Coronary artery (tissue), 2 donors: Measurements from ENCODE around the gene NCR3LG1.

Source experiments
- DNase-seq: peaks from one replicate; pipeline ENCODE4 v3.0.0-alpha.2; 2017; ENCODE audit warnings: low spot score
- H3K27ac ChIP-seq, 2 donors: fragments of 200-600 bp; sonication (generic); one replicate each; pipeline ENCODE4 v1.5.1; 2016 to 2019
- H3K4me3 ChIP-seq: fragments of 200-600 bp; sonication (generic); 2 replicates; pipeline ENCODE4 v1.5.1; 2016; ENCODE audit warnings: mild to moderate bottlenecking, moderate library complexity
- TF ChIP-seq, protein P1 (sequence below): fragments of 200-600 bp; sonication (generic); IDR thresholded peaks from one replicate; pipeline ENCODE4 v1.5.1; 2019; ENCODE audit warnings: antibody characterized with exemption

NCR3LG1 gene, protein sequence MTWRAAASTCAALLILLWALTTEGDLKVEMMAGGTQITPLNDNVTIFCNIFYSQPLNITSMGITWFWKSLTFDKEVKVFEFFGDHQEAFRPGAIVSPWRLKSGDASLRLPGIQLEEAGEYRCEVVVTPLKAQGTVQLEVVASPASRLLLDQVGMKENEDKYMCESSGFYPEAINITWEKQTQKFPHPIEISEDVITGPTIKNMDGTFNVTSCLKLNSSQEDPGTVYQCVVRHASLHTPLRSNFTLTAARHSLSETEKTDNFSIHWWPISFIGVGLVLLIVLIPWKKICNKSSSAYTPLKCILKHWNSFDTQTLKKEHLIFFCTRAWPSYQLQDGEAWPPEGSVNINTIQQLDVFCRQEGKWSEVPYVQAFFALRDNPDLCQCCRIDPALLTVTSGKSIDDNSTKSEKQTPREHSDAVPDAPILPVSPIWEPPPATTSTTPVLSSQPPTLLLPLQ

DNA sequence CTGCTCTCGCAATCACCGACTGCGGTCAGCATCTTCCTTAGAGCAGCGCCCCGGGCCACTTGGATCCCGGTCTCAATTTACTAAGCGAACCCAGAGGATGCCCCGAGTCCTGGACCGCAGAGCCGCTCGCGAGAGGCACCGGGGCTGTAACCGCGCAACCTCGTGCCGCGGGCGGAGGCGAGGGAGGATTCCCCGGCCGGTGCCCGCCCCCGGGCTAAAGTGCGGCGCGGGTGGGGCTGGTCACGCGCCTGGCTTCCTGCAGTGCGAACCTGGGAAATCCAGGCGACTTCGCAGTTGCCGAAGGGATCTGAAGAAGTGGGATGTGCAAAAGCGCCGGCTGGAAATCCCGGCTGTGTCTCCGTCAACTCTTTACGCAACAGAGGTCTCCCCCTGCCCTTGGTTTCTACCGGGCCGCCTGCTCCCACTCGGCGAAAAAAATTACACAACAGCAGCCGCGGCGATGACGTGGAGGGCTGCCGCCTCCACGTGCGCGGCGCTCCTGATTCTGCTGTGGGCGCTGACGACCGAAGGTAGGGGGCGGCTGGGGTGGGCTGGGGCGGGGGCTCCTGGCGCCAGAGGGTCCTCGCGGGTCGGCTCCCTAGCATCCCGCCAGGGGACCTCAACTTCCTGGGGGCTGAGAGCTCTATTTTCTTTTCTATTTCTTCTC is at the start of gene NCR3LG1:
NCR3LG1 (plus strand) TSS at position 291 of the 667 bp plus-strand sequence; CDS start at position 461, 170 bp downstream.
- H3K27ac ChIP-seq = peak within 1 kb of the TSS; percentile 84 to 92

DNA sequence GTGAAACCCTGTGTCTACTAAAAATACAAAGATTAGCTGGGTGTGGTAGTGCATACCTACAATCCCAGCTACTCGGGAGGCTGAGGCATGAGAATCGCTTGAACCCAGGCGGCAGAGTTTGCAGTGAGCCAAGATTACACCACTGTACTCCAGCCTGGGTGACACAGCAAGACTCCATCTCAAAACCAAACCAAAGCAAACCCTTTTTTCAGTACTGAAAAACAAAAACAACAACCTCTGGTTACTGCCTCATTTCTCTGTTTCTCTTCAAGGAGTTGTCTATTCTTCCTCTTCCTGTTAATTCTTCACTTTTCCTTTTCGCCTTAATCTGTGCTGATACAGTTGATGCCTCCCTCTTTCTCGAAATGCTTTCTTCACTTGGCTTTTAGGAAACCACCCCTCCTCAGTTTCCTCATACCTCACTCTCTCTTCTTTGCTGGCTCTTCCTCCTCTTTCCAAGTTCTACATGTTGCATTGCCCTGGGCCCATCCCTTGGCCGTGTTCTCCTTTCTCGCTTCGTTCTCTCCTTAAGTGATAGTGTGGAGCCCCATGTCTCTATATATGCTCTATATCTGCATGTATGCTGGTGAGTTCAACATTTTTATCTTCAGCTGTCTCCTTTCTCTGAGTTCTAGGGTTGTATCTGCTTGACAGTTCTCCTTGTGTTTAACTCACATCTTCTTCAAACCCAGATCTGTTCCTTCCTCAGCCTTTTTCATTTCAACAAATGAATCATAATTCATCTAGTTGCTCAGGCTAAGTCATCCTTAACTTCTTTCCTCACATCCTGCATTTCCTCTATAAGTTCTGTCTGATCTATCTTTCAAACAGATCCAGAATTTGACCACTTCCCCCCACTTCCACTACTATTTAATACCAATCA is 38.0 kb upstream of the NCR3LG1 start:
- H3K4me3 ChIP-seq = no peak overlapping the region
- no peak for DNase-seq
- H3K27ac ChIP-seq = peak overlapping the region in 1 of 2 donors; percentile 33
- TF ChIP-seq, protein P1, sequence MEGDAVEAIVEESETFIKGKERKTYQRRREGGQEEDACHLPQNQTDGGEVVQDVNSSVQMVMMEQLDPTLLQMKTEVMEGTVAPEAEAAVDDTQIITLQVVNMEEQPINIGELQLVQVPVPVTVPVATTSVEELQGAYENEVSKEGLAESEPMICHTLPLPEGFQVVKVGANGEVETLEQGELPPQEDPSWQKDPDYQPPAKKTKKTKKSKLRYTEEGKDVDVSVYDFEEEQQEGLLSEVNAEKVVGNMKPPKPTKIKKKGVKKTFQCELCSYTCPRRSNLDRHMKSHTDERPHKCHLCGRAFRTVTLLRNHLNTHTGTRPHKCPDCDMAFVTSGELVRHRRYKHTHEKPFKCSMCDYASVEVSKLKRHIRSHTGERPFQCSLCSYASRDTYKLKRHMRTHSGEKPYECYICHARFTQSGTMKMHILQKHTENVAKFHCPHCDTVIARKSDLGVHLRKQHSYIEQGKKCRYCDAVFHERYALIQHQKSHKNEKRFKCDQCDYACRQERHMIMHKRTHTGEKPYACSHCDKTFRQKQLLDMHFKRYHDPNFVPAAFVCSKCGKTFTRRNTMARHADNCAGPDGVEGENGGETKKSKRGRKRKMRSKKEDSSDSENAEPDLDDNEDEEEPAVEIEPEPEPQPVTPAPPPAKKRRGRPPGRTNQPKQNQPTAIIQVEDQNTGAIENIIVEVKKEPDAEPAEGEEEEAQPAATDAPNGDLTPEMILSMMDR = no peak

More for the DNA sequence above, at the start of gene NCR3LG1:
- H3K4me3 ChIP-seq = peak within 1 kb of the TSS; percentile 84
- DNase-seq = peak; percentile 81
- TF ChIP-seq, protein P1 = no peak

DNA sequence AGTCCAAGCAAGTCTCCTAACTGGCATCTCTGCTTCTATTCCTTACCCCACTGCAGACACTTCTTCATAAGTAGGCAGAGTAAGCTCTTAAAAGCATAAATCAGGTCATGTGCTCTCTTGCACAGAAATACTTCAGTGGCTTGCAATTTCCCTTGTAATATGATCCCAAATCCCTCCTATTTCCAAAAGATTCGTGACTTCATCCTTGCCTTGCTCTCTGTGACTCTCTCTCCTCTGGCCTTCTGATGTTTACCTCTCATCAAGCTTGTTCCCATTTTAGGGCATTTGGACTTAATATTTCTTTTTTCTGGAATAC is 37.4 kb upstream of the NCR3LG1 start:
- Histone ChIP-seq H3K27ac (peak overlapping the region in 1 of 2 donors; percentile 33), H3K4me3 (no peak overlapping the region)
- TF ChIP-seq, protein P1 = no peak
- DNase-seq = no peak

DNA sequence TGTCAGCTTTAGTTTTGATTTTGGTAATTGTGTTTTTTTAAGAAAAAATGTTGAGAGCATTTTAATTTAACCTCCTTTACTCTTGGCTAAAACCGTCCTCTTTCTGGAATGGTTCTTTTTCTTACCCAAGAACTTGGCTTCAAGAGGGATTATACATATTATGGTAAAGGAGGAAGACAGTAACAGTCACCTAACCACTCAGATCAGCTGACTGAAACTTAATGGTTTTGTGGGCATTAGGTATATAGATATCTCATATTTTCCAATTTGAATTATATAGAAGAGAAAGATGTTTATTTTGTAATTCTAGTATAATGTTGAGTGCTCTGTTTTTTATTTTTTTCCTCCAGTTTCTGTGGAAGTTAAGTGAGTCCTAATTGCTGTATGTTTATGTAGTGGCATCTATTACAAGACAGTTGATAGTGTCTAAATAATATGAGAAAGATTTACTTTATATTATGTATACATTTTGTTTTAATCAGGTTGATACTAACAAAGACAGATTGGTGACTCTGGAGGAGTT is 36.6 kb upstream of the NCR3LG1 start:
- Histone ChIP-seq H3K4me3 (no peak overlapping the region), H3K27ac (no peak overlapping the region)
- no peak for DNase-seq
- TF ChIP-seq, protein P1 = no peak

- no peak for DNase-seq
- TF ChIP-seq, protein P1 = no peak
- no peak overlapping the region for H3K4me3 ChIP-seq
- H3K27ac ChIP-seq = no peak overlapping the region
These were observed 22.6 kb upstream of the NCR3LG1 start for GRCh38 chr11:17328871-17329494.

GRCh38 chr11:17331669-17332068 is 19.9 kb upstream of the NCR3LG1 start:
- H3K27ac ChIP-seq = no peak overlapping the region
- TF ChIP-seq, protein P1 = no peak
- no peak for DNase-seq
- no peak overlapping the region for H3K4me3 ChIP-seq
